ENCODE results near the gene RPS15.

The RPS15 gene

DNA sequence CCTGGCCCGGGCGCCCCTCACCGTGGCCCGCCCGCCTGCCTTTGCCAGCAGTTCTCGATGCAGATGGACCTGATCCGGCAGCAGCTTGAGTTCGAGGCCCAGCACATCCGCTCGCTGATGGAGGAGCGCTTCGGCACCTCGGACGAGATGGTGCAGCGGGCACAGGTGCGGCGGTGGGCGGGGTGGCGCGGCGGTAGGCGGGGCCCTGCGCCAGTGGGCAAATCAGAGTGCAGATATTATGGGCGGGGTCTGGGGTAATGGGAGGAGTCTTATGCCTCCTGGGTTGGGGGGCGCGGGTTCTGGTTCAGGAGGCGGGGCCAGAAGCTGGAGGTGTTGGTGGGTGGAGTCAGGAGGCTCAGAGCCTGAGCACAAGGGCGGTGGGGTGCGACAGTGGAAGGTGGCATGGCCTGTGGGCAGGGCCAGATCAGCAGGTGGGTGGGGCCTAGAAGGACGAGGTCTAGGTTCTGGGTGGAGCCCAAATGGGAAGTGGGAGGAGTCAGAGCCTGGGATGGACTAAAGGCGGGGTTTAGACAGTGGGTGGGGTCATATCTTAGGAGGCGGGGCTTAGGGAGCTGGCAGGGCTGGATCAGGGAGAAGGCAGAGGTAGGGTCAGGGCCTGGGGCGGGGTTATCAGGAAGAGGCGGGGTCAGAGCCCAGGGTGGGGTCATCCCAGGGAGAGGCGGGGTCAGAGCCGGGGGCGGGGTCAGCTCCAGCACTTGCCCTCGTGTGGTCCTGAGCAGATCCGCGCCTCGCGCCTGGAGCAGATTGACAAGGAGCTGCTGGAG lies 17.3 kb downstream of the RPS15 start:
- peak; percentile 64 to 68 for DNase-seq

DNA sequence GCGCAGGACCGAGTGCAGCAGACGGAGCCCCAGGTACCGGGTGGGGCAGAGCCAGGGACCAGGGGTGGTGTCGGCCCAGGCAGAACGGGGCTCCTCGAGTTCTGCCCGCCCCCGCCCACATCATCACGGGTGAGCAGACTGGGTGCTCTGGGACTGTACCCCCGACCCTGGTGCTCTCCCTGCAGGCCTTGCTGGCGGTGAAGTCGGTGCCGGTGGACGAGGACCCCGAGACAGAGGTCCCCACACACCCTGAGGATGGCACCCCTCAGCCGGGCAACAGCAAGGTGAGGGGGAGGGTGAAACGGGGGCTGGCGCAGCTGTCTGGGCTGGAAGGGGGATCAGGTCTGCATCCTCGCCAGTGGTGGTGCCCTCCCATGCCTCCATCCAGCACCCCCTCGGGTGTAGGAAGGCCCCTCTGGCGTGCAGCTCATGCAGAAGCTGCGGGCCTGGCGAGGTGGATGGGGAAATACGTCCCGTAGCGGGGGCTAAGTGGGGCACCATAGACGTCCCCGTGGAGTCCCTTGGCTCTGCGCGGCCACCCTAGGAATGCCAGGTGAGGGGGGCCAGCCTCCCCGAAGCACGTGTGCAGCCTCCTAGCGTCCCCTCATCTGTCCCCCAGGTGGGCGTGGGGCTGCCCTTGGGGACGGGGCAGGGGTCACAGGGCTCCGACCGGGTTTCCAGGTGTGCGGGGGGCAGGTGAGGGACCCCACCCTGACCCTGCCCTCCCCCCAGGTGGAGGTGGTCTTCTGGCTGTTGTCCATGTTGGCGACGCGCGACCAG lies 18.1 kb downstream of the RPS15 start:
- DNase-seq, result no peak

DNA sequence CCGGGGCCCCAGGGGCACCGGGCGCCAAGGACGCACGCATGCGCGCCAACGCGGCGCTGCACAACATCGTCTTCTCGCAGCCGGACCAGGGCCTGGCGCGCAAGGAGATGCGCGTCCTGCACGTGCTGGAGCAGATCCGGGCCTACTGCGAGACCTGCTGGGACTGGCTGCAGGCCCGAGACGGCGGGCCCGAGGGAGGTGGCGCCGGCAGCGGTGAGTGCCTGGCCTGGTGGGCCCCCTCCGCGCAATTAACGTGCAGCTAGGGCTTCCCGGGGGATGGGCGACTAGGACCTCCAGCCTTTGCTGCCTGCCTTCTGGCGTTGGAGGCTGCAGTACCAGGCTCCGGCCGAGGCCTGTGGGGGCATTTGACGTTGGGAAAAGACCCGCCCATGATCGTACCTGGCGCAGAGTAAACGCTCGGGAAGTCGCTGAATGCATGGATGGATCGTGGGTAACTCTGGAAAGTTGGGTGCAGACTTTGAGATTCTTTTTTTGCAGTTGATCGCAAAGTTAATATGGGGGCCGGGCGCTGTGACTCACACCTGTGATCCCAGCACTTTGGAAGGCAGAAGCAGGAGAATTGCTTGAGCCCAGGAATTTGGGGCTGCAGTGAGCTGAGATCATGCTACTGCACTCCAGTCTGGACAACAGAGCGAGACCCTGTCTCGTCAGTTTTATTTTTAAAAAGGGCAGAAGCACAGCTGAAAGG lies 19.0 kb downstream of the RPS15 start:
- DNase-seq, result no peak

DNA sequence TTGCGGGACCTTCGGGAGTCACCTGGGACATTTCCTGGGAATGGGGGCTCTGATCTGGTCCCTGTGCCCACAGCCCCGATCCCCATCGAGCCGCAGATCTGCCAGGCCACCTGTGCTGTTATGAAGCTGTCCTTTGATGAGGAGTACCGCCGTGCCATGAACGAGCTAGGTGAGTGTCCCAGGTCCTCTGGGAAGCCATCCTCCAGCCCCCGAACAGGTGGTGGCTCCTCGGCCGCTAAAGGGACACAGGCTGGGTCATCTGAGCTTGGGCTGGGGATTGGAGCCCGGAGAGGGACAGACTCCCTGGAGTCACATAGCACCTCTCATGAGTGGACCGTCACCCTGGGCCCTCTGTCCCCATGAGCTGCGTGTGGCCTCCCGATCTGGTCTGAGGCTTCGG lies 19.7 kb downstream of the RPS15 start:
- DNase-seq, result no peak

DNA sequence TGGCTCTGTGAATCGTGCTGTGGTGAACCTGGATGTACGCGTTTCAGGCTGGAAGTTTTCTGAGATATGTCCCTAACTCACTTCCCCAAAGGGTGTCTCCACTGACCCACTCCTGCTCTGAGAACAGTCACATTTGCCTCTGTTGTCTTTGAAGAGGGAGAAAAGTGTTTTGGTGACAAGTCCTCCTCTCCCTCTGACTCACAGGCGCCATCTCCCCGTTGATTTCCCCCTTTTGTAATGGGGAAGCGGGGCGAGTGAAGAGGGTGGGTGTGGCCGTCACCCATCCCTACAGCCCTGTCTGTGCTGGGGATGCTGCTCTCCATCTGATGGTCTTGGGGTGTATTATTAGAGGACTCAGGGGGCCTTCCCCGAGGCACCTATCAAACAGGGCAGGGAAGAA lies 21.3 kb downstream of the RPS15 start:
- DNase-seq, result peak in 1 of 2 donors; percentile 36

DNA sequence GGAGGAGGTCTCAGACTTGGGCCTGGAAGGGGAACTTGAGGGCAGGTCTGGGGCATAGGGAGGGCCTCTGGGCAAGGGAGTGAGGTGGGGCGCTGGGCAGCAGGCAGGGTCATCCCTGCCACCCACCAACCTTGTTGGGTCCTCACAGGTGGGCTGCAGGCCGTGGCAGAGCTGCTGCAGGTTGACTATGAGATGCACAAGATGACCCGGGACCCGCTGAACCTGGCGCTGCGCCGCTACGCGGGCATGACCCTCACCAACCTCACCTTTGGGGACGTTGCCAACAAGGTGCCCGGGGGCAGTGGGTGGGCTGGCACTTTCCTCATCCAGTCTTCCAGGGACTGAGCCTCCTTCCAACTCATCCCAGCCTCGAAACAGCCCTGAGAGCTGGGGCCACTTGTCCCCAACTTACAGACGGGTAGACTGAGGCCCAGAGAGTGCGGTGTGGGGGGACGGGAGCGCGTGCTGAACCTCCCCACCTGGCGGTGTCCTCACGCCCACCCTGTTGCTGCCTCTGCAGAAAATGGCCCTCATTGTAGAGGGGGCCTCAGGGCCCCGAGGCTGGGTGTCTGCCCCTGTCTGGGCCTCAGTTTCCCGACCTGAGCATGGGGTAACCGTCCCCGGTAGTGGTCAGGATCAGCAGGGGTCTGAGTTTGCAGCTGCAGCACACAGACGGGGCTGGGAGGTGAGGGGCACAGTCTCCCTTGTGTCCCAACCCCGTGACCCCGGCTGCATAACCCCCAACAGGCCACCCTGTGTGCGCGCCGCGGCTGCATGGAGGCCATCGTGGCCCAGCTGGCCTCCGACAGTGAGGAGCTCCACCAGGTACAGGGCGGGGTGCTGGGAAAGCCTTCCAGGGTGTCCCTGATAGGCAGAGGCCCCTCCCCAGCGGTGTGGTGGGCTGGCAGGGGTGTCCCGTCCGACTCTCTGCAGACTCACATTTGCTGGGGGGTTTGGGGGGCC lies 22.1 kb downstream of the RPS15 start:
- DNase-seq, result no peak

DNA sequence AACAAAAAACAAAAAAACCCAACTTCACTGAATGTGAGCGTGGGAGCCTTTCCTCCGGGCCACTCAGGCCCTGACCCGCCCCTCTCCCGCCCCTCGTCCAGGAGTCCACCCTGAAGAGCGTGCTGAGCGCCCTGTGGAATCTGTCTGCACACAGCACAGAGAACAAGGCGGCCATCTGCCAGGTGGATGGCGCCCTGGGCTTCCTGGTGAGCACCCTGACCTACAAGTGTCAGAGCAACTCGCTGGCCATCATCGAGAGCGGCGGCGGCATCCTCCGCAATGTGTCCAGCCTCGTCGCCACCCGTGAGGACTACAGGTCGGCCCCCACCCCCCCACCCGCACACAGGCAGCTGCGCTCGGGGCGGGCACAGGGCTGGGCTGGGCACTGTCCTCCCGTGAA lies 23.7 kb downstream of the RPS15 start:
- DNase-seq, result no peak

DNA sequence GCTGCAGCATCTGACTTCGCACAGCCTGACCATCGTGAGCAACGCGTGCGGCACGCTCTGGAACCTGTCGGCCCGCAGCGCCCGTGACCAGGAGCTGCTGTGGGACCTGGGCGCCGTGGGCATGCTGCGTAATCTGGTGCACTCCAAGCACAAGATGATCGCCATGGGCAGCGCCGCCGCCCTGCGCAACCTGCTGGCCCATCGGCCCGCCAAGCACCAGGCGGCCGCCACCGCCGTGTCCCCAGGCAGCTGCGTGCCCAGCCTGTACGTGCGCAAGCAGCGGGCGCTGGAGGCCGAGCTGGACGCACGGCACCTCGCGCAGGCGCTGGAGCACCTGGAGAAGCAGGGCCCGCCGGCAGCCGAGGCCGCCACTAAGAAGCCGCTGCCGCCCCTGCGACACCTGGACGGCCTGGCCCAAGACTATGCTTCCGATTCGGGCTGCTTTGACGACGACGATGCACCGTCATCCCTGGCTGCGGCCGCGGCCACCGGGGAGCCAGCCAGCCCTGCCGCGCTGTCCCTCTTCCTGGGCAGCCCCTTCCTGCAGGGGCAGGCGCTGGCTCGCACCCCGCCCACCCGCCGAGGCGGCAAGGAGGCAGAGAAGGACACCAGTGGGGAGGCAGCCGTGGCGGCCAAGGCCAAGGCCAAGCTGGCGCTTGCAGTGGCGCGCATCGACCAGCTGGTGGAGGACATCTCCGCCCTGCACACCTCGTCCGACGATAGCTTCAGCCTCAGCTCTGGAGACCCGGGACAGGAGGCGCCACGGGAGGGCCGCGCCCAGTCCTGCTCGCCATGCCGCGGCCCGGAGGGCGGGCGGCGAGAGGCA lies 27.2 kb downstream of the RPS15 start:
- peak in 1 of 2 donors; percentile 37 for DNase-seq

DNA sequence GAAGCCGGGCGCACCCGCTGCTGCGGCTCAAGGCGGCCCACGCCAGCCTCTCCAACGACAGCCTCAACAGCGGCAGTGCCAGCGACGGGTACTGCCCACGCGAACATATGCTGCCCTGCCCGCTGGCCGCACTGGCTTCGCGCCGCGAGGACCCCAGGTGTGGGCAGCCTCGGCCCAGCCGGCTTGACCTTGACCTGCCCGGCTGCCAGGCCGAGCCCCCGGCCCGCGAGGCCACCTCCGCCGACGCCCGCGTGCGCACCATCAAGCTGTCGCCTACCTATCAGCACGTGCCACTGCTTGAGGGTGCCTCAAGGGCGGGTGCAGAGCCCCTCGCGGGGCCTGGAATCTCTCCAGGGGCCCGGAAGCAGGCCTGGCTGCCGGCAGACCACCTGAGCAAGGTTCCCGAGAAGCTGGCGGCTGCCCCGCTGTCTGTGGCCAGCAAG lies 27.8 kb downstream of the RPS15 start:
- DNase-seq, result no peak

DNA sequence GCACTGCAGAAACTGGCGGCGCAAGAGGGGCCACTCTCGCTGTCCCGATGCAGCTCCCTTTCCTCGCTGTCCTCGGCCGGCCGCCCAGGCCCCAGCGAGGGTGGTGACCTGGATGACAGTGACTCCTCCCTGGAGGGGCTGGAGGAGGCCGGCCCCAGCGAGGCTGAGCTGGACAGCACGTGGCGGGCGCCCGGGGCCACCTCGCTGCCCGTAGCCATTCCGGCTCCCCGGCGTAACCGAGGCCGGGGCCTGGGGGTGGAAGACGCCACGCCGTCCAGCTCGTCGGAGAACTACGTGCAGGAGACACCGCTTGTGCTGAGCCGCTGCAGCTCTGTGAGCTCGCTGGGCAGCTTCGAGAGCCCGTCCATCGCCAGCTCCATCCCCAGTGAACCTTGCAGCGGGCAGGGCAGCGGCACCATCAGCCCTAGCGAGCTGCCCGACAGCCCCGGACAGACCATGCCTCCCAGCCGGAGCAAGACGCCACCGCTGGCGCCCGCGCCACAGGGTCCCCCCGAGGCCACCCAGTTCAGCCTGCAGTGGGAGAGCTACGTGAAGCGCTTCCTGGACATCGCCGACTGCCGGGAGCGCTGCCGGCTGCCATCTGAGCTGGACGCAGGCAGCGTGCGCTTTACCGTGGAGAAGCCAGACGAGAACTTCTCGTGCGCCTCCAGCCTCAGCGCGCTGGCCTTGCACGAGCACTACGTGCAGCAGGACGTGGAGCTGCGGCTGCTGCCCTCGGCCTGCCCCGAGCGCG lies 28.4 kb downstream of the RPS15 start:
- no peak for DNase-seq

DNA sequence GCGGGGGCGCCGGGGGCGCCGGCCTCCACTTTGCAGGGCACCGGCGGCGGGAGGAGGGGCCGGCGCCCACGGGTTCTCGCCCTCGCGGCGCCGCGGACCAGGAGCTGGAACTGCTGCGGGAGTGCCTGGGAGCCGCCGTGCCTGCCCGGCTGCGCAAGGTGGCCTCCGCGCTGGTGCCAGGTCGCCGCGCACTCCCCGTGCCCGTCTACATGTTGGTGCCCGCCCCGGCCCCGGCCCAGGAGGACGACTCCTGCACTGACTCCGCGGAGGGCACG lies 29.0 kb downstream of the RPS15 start:
- no peak for DNase-seq

DNA sequence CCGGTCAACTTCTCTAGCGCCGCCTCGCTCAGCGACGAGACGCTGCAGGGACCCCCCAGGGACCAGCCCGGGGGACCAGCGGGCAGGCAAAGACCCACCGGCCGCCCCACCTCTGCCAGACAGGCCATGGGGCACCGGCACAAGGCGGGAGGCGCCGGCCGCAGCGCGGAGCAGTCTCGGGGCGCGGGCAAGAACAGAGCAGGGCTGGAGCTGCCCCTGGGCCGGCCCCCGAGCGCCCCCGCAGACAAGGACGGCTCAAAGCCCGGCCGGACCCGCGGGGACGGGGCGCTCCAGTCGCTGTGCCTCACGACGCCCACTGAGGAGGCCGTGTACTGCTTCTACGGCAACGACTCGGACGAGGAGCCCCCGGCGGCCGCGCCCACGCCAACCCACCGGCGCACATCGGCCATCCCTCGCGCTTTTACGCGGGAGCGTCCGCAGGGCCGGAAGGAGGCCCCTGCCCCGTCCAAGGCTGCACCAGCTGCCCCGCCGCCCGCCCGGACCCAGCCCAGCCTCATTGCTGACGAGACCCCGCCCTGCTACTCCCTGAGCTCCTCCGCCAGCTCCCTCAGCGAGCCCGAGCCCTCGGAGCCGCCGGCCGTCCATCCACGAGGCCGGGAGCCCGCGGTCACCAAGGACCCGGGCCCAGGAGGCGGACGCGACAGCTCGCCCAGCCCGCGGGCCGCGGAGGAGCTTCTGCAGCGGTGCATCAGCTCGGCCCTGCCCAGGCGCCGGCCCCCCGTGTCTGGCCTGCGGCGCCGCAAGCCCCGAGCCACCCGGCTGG lies 29.5 kb downstream of the RPS15 start:
- no peak for DNase-seq

DNA sequence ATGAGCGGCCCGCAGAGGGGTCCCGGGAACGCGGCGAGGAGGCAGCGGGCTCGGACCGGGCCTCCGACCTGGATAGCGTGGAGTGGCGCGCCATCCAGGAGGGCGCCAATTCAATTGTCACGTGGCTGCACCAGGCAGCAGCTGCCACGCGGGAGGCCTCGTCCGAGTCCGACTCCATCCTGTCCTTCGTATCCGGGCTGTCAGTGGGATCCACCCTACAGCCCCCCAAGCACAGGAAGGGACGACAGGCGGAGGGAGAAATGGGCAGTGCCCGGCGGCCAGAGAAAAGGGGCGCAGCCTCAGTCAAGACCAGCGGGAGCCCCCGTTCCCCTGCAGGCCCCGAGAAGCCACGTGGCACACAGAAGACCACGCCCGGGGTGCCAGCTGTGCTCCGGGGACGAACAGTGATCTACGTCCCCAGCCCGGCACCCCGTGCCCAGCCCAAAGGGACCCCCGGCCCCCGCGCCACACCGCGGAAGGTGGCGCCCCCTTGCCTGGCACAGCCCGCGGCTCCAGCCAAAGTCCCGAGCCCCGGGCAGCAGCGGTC lies 30.2 kb downstream of the RPS15 start:
- DNase-seq, result no peak

DNA sequence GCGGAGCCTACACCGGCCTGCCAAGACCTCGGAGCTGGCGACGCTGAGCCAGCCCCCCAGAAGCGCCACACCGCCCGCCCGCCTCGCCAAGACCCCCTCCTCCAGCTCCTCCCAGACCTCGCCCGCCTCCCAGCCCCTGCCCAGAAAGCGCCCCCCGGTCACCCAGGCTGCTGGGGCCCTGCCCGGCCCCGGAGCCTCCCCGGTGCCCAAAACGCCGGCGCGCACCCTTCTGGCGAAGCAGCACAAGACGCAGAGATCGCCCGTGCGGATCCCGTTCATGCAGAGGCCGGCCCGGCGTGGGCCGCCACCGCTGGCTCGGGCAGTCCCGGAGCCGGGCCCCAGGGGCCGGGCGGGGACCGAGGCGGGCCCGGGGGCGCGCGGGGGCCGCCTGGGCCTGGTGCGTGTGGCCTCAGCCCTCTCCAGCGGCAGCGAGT lies 30.6 kb downstream of the RPS15 start:
- peak in 1 of 2 donors; percentile 34 for DNase-seq

DNA sequence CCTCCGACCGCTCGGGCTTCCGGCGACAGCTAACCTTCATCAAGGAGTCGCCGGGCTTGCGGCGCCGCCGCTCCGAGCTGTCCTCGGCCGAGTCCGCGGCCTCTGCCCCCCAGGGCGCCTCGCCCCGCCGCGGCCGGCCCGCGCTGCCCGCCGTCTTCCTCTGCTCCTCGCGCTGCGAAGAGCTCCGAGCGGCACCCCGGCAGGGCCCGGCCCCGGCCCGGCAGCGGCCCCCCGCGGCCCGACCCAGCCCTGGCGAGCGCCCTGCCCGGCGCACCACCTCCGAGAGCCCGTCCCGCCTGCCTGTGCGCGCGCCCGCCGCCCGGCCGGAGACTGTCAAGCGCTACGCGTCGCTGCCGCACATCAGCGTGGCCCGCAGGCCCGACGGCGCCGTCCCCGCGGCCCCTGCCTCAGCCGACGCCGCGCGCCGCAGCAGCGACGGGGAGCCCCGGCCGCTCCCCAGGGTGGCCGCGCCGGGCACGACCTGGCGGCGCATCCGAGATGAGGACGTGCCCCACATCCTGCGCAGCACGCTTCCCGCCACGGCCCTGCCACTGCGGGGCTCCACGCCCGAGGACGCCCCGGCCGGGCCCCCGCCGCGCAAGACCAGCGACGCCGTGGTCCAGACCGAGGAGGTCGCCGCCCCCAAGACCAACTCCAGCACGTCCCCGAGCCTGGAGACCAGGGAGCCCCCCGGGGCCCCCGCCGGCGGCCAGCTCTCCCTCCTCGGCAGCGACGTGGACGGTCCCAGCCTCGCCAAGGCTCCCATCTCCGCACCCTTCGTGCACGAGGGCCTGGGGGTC lies 31.3 kb downstream of the RPS15 start:
- peak in 1 of 2 donors; percentile 29 for DNase-seq

DNA sequence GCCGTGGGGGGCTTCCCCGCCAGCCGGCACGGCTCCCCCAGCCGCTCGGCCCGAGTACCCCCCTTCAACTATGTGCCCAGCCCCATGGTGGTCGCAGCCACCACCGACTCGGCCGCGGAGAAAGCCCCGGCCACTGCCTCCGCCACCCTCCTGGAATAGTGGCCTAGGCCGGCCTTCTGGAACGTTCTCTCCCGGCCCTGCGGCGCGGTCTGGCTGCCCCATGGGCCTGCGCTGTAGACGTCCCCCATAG lies 31.8 kb downstream of the RPS15 start:
- DNase-seq, result no peak

DNA sequence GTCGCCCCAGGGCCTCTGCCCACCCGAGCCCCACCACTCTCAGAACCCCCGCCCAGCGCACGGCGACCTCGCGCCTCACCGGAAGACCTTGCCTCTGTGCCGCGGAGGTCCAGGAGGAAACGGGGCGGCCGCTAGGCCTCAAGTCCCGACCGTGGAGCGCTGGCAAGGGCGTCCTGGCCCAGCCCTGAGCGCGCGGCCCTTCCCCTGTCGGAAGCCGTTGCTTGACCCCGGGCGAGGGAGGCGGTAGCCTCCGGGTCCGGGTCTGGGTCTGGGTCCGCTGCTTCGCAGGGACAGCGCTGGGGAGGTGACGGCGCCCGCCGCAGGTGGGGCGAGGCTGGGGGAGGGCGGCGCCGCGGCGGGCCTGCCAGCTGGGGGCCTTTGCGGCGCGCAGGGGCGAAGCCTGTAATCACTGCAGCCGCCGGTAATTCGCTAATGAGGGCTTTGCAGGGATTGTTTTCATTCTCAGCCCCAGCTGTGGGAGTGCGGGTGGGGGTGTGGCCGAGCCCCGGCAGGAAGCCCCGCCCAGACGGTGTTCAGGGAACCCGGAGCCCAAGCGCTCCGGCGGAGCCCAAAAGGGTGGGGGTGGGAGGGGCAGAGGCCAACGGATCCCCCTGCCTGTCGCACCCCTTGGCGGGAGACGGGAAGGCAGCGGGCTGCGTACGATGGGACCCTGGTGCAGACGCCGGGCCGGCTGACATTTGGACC lies 32.3 kb downstream of the RPS15 start:
- peak; percentile 69 to 74 for DNase-seq

DNA sequence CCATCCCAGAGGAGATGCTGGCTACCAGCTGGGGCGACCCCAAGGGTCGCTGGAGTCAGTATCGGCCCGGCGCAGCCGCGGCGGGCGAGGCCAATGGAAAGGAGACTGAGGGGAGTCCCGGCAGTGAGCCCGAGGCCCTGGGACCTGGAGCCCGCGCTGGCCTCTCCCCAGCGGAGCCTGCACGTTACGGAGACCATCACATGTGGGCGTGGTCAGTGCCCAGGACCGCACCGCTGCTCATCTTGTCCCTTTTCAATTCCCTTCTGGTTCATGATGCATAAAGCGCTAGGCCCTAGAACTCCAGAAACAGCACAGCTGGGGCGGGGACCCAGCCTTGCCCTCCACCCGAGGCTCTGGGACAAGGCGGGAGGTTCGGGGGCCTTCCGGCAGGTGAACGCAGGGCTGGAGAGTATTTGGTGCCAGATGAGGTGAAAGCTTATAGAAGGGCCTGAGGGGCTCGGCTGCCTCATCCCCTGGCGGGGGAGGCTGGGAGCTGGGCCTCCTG lies 32.9 kb downstream of the RPS15 start:
- no peak for DNase-seq

Data from CD4-positive, alpha-beta T cell treated with Interleukin-1 beta for 1 hour (primary cell).